Measurements from ENCODE around the gene AIF1.

The AIF1 gene

GRCh38 chr6:31643818-31644454 is 28.9 kb downstream of the AIF1 start:
- DNase-seq: no peak

- DNase-seq: no peak
Observed at GRCh38 chr6:31645325-31645724, 30.3 kb downstream of the AIF1 start.

GRCh38 chr6:31651602-31652191 is 36.7 kb downstream of the AIF1 start:
- no peak for DNase-seq

- peak; percentile 90 for DNase-seq
Observed at GRCh38 chr6:31652925-31653724, 38.1 kb downstream of the AIF1 start.

- DNase-seq: no peak
Observed at GRCh38 chr6:31654574-31655348, 39.7 kb downstream of the AIF1 start.

- DNase-seq: no peak
Observed at GRCh38 chr6:31655349-31656237, 40.6 kb downstream of the AIF1 start, which contains the start of gene APOM. Gene APOM (plus strand): TSS chr6:31655894. CDS start chr6:31655967, 73 bp downstream.

- DNase-seq: no peak
Observed at GRCh38 chr6:31657406-31658157, 42.5 kb downstream of the AIF1 start.

- no peak for DNase-seq
Observed at GRCh38 chr6:31658158-31658688, 43.2 kb downstream of the AIF1 start.

- no peak for DNase-seq
Observed at GRCh38 chr6:31658983-31659648, 44.1 kb downstream of the AIF1 start.

- DNase-seq: no peak
Observed at GRCh38 chr6:31659649-31660380, 44.8 kb downstream of the AIF1 start.

- peak; percentile 62 for DNase-seq
Observed at GRCh38 chr6:31660381-31661261, 45.6 kb downstream of the AIF1 start, which contains the start of gene C6orf47. Gene C6orf47 (minus strand): TSS chr6:31660778. CDS start chr6:31659947, 831 bp downstream.

GRCh38 chr6:31661262-31662123 is 46.5 kb downstream of the AIF1 start:
- no peak for DNase-seq

GRCh38 chr6:31662124-31662723 is 47.2 kb downstream of the AIF1 start:
- DNase-seq: no peak

GRCh38 chr6:31663126-31663960 is 48.3 kb downstream of the AIF1 start:
- no peak for DNase-seq

GRCh38 chr6:31663961-31664789 is 49.1 kb downstream of the AIF1 start:
- no peak for DNase-seq
